Astrocyte (in vitro differentiated cells and primary cell): ENCODE data around the gene LRRC4C. TPM values are rescaled to one million over a fixed set of nuclear protein-coding genes. Genes with fewer than 3 reads are reported as not detected.

Experiments used
- DNase-seq: peaks from one replicate; pipeline ENCODE4 v3.0.0-alpha.2; 2010; ENCODE audit warnings: low read depth
- FAIRE-seq: peaks from 2 replicates; lab custom pipeline; 2011; peaks lifted over from hg19 to GRCh38; lab: Jason Lieb, UNC
- H2AFZ ChIP-seq: 2 replicates; pipeline ENCODE4 v1.6.0; 2012; ENCODE audit warnings: low read depth, low read length, inconsistent platforms
- H3K27ac ChIP-seq: 2 replicates; pipeline ENCODE4 v1.5.1; 2011; ENCODE audit warnings: low read depth, low read length, inconsistent platforms
- H3K27me3 ChIP-seq: 2 replicates; pipeline ENCODE4 v1.6.0; 2011; ENCODE audit warnings: low read length, inconsistent platforms; ENCODE audit not compliant: insufficient read depth
- H3K36me3 ChIP-seq: 2 replicates; pipeline ENCODE4 v1.5.1; 2011; ENCODE audit warnings: low read length, inconsistent platforms; ENCODE audit not compliant: insufficient read depth
- H3K4me1 ChIP-seq: 2 replicates; pipeline ENCODE4 v1.5.1; 2011; ENCODE audit warnings: low read length, inconsistent platforms; ENCODE audit not compliant: insufficient read depth
- H3K4me2 ChIP-seq: 2 replicates; pipeline ENCODE4 v1.6.0; 2012; ENCODE audit warnings: low read length, inconsistent platforms
- H3K4me3 ChIP-seq: 2 replicates; pipeline ENCODE4 v1.5.1; 2011; ENCODE audit warnings: low read depth, mild to moderate bottlenecking, low read length, inconsistent platforms; ENCODE audit not compliant: insufficient read depth
- H3K79me2 ChIP-seq: 2 replicates; pipeline ENCODE4 v1.6.0; 2012; ENCODE audit warnings: mild to moderate bottlenecking, low read length, inconsistent platforms; ENCODE audit not compliant: insufficient read depth
- H3K9ac ChIP-seq: 2 replicates; pipeline ENCODE4 v1.6.0; 2012; ENCODE audit warnings: mild to moderate bottlenecking, low read length, inconsistent platforms
- H3K9me3 ChIP-seq: 2 replicates; pipeline ENCODE4 v1.5.1; 2012; ENCODE audit warnings: low read depth, mild to moderate bottlenecking, low read length, inconsistent platforms; ENCODE audit not compliant: insufficient read depth
- H4K20me1 ChIP-seq: 2 replicates; pipeline ENCODE4 v1.6.0; 2012; ENCODE audit warnings: low read length, inconsistent platforms; ENCODE audit not compliant: insufficient read depth
- H3K27ac Mint-ChIP-seq: one replicate; pipeline ENCODE4 v1.8.0; 2021; ENCODE audit warnings: mild to moderate bottlenecking, mixed read lengths; ENCODE audit not compliant: unreplicated experiment
- H3K27me3 Mint-ChIP-seq: one replicate; pipeline ENCODE4 v1.8.0; 2021; ENCODE audit warnings: low read depth, mixed read lengths; ENCODE audit not compliant: unreplicated experiment
- H3K36me3 Mint-ChIP-seq: one replicate; pipeline ENCODE4 v1.8.0; 2021; ENCODE audit warnings: low read depth, mixed read lengths; ENCODE audit not compliant: unreplicated experiment
- H3K4me1 Mint-ChIP-seq: one replicate; pipeline ENCODE4 v1.8.0; 2021; ENCODE audit warnings: low read depth, mixed read lengths; ENCODE audit not compliant: unreplicated experiment
- H3K4me3 Mint-ChIP-seq: one replicate; pipeline ENCODE4 v1.8.0; 2021; ENCODE audit warnings: mild to moderate bottlenecking, moderate library complexity, mixed read lengths; ENCODE audit not compliant: unreplicated experiment
- H3K9me3 Mint-ChIP-seq: one replicate; pipeline ENCODE4 v1.8.0; 2021; ENCODE audit warnings: mild to moderate bottlenecking, mixed read lengths; ENCODE audit not compliant: unreplicated experiment
- CTCF ChIP-seq: IDR thresholded peaks from 2 replicates; pipeline ENCODE4 v1.5.1; 2011; ENCODE audit warnings: low read depth, mild to moderate bottlenecking, inconsistent platforms, low read length, moderate library complexity; ENCODE audit not compliant: insufficient read depth
- EZH2 ChIP-seq: IDR thresholded peaks from 2 replicates; pipeline ENCODE4 v1.6.1; 2012; ENCODE audit warnings: mild to moderate bottlenecking, low read length, inconsistent platforms; ENCODE audit not compliant: insufficient read depth
- total RNA-seq: library from RNA; stranded (reverse); gene quantifications from 2 replicates; pipeline ENCODE4 v1.2.1, GENCODE V29; 2021

LRRC4C gene
- total RNA-seq, 1 donor from 2014 or later, result 9.0 TPM

DNA sequence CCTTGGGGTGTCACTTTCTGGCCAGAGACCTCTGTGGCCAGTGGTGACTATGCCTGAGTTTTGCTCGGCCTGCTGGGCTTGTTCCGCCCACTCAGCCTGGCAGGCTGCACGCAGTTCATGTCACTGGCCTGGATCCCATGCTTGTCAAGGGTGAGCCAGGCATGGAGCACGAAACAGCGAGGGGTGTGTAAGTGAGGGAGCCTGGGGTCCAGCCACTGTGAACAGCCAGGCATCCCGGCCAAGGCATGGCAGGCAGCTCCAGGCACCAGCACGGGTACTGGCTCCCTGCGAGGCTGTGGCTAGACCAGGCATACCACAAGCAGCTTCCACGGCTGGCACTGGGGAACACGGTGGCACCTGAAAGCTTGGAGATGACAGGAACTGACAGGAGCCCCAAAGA, 214.3 kb downstream of the LRRC4C start:
- Histone ChIP-seq H3K36me3 (no peaks in the 10 kb centered on the region), H3K27me3 (no peaks in the 10 kb centered on the region), H3K9me3 (no peaks in the 10 kb centered on the region), H3K4me1 (no peaks in the 10 kb centered on the region), H2AFZ (no peak overlapping the region), H3K79me2 (no peaks in the 10 kb centered on the region), H3K4me3 (no peak overlapping the region), H3K27ac (no peak overlapping the region), H3K4me2 (no peak overlapping the region), H4K20me1 (no peaks in the 10 kb centered on the region), H3K9ac (no peak overlapping the region)
- DNase-seq (no peak), FAIRE-seq (no peak)
- Mint-ChIP-seq H3K36me3 (no peaks in the 10 kb centered on the region), H3K27ac (no peak overlapping the region), H3K4me3 (no peak overlapping the region), H3K9me3 (no peaks in the 10 kb centered on the region), H3K4me1 (peaks cover 2% of the 10 kb centered on the region), H3K27me3 (no peaks in the 10 kb centered on the region)
- TF ChIP-seq CTCF (no peak), EZH2 (no peak)

DNA sequence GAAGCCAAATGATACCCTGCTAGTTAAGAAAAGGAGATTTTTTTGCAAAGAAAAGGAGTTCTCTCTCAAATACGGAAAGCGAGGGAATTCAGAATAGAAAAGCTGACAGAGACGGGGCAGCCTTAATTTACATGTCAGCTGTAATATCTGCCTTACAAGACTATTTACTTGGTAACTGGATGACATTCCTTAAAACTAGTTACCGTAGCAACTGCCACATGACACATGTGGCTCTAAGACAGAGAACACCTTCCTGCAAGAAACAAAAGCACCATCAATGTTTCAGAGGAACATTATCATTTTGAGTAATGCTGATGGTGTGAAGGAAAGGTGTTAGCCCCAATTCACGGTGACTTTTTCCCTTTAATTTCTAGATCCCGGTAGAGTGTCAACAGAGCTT, 222.1 kb downstream of the LRRC4C start:
- Histone ChIP-seq H3K27ac (no peak overlapping the region), H3K9ac (no peak overlapping the region), H3K4me1 (no peaks in the 10 kb centered on the region), H3K9me3 (no peaks in the 10 kb centered on the region), H3K4me3 (no peak overlapping the region), H2AFZ (no peak overlapping the region), H3K27me3 (no peaks in the 10 kb centered on the region), H3K36me3 (no peaks in the 10 kb centered on the region), H3K4me2 (no peak overlapping the region), H4K20me1 (no peaks in the 10 kb centered on the region), H3K79me2 (no peaks in the 10 kb centered on the region)
- DNase-seq (no peak), FAIRE-seq (no peak)
- H3K27ac Mint-ChIP-seq, result no peak overlapping the region
- peaks cover 7% of the 10 kb centered on the region for H3K4me1 Mint-ChIP-seq
- no peaks in the 10 kb centered on the region for H3K27me3 Mint-ChIP-seq
- TF ChIP-seq CTCF (no peak), EZH2 (no peak)
- H3K36me3 Mint-ChIP-seq, result no peaks in the 10 kb centered on the region
- no peaks in the 10 kb centered on the region for H3K9me3 Mint-ChIP-seq
- no peak overlapping the region for H3K4me3 Mint-ChIP-seq

GRCh38 chr11:41235668-41236067, 223.8 kb downstream of the LRRC4C start:
- peaks cover 7% of the 10 kb centered on the region for H3K4me1 Mint-ChIP-seq
- no peaks in the 10 kb centered on the region for H4K20me1 ChIP-seq
- DNase-seq (no peak), FAIRE-seq (no peak)
- no peak overlapping the region for H2AFZ ChIP-seq
- no peaks in the 10 kb centered on the region for H3K27me3 Mint-ChIP-seq
- H3K36me3 Mint-ChIP-seq, result no peaks in the 10 kb centered on the region
- TF ChIP-seq EZH2, result no peak
- no peak for TF ChIP-seq CTCF
- no peaks in the 10 kb centered on the region for H3K27me3 ChIP-seq
- no peak overlapping the region for H3K4me2 ChIP-seq
- no peaks in the 10 kb centered on the region for H3K36me3 ChIP-seq
- H3K27ac ChIP-seq, result no peak overlapping the region
- no peaks in the 10 kb centered on the region for H3K9me3 ChIP-seq
- H3K79me2 ChIP-seq, result no peaks in the 10 kb centered on the region
- H3K9me3 Mint-ChIP-seq, result no peaks in the 10 kb centered on the region
- no peaks in the 10 kb centered on the region for H3K4me1 ChIP-seq
- no peak overlapping the region for H3K9ac ChIP-seq
- no peak overlapping the region for H3K27ac Mint-ChIP-seq
- H3K4me3 Mint-ChIP-seq, result no peak overlapping the region
- H3K4me3 ChIP-seq, result no peak overlapping the region
